Endodermal cell (in vitro differentiated cells): ENCODE results near the gene PRSS57. TPM values are rescaled to one million over a fixed set of nuclear protein-coding genes. Genes with fewer than 3 reads are reported as not detected.
A peak's percentile ranks its signal among the peaks of the same experiment; 100 is the strongest.

Experiments used
- DNase-seq: peaks from one replicate; pipeline ENCODE4 v3.0.0-alpha.2; 2017
- H3K27ac ChIP-seq: 2 replicates; pipeline ENCODE4 v1.5.1; 2013; ENCODE audit warnings: mild to moderate bottlenecking, low read depth, low read length, moderate library complexity
- H3K27me3 ChIP-seq: 2 replicates; pipeline ENCODE4 v1.6.1; 2013; ENCODE audit warnings: mild to moderate bottlenecking, low read length, moderate library complexity; ENCODE audit not compliant: insufficient read depth, control insufficient read depth, poor library complexity, severe bottlenecking
- H3K36me3 ChIP-seq: 2 replicates; pipeline ENCODE4 v1.7.0; 2013; ENCODE audit warnings: mild to moderate bottlenecking, low read length, moderate library complexity; ENCODE audit not compliant: control insufficient read depth, insufficient read depth
- H3K4me1 ChIP-seq: one replicate; pipeline ENCODE4 v1.7.0; 2013; ENCODE audit warnings: low read length; ENCODE audit not compliant: control insufficient read depth, insufficient read depth
- H3K4me3 ChIP-seq: 2 replicates; pipeline ENCODE4 v1.5.1; 2013; ENCODE audit warnings: mild to moderate bottlenecking, low read length, moderate library complexity
- H3K9ac ChIP-seq: 2 replicates; pipeline ENCODE4 v1.6.1; 2013; ENCODE audit warnings: mild to moderate bottlenecking, low read length, moderate library complexity; ENCODE audit not compliant: poor library complexity, severe bottlenecking; ENCODE audit errors: extremely low read depth
- H3K9me3 ChIP-seq: 2 replicates; pipeline ENCODE4 v1.6.1; 2013; ENCODE audit warnings: mild to moderate bottlenecking, low read length, moderate library complexity; ENCODE audit not compliant: control insufficient read depth
- H3K27ac Mint-ChIP-seq: 2 replicates; pipeline ENCODE4 v1.8.0; 2020; ENCODE audit warnings: mixed read lengths
- H3K27me3 Mint-ChIP-seq: 2 replicates; pipeline ENCODE4 v1.8.0; 2021; ENCODE audit warnings: mild to moderate bottlenecking, mixed read lengths; ENCODE audit not compliant: insufficient read depth
- H3K36me3 Mint-ChIP-seq: 2 replicates; pipeline ENCODE4 v1.8.0; 2020; ENCODE audit warnings: low read depth, mixed read lengths
- H3K4me1 Mint-ChIP-seq: 2 replicates; pipeline ENCODE4 v1.8.0; 2020; ENCODE audit warnings: mixed read lengths
- H3K4me3 Mint-ChIP-seq: 2 replicates; pipeline ENCODE4 v1.8.0; 2020; ENCODE audit warnings: mild to moderate bottlenecking, moderate library complexity, mixed read lengths
- H3K9me3 Mint-ChIP-seq: 2 replicates; pipeline ENCODE4 v1.8.0; 2020; ENCODE audit warnings: mild to moderate bottlenecking, mixed read lengths
- CTCF ChIP-seq: fragments of 200-600 bp; sonication (generic); conservative IDR thresholded peaks from 2 replicates; pipeline ENCODE4 v1.5.0; 2021; ENCODE audit warnings: antibody characterized with exemption, mild to moderate bottlenecking
- WGBS, 2 experiments: methylation state at CpG; one replicate each; pipeline versions ENCODE4 v1.1.5 to v1.1.7; 2013; ENCODE audit warnings: missing lambda C conversion rate in 2 of 2, mixed read lengths in 1 of 2; ENCODE audit not compliant: insufficient coverage in 1 of 2, insufficient read length in 1 of 2; 5-methylcytosine and 5-hydroxymethylcytosine counted together
- total RNA-seq, 2 donors: library from RNA; stranded (reverse); fragmentation: NEBNext Ultra II Directional in 1 of 2; extraction: Animal tissue kit (Norgen Biotek cat#: 25700) in 1 of 2; gene quantifications; 2 replicates in 1 of 2; 3 replicates in 1 of 2; pipeline ENCODE4 v1.2.1, GENCODE V29; 2021

PRSS57 gene
- total RNA-seq, 2 donors from 2014 or later: not detected

GRCh38 chr19:738509-739128 lies 43.4 kb upstream of the PRSS57 start:
- Histone ChIP-seq H3K4me1 (no peaks in the 10 kb centered on the region), H3K27me3 (no peaks in the 10 kb centered on the region), H3K36me3 (no peaks in the 10 kb centered on the region), H3K4me3 (no peak overlapping the region), H3K9me3 (no peaks in the 10 kb centered on the region), H3K9ac (no peak overlapping the region), H3K27ac (no peak overlapping the region)
- Mint-ChIP-seq H3K4me3 (no peak overlapping the region), H3K27me3 (no peaks in the 10 kb centered on the region), H3K27ac (no peak overlapping the region), H3K4me1 (no peaks in the 10 kb centered on the region), H3K36me3 (peaks cover 4% of the 10 kb centered on the region), H3K9me3 (peaks cover 4% of the 10 kb centered on the region)
- TF ChIP-seq CTCF: no peak
- WGBS, 2 experiments: 92 to 95% methylated on average over 21 to 23 of the region's 23 CpGs
- no peak for DNase-seq

GRCh38 chr19:737591-738093 lies 42.4 kb upstream of the PRSS57 start:
- Mint-ChIP-seq H3K36me3 (peaks cover 4% of the 10 kb centered on the region), H3K27me3 (no peaks in the 10 kb centered on the region), H3K4me1 (no peaks in the 10 kb centered on the region), H3K27ac (no peak overlapping the region), H3K9me3 (peaks cover 3% of the 10 kb centered on the region), H3K4me3 (no peak overlapping the region)
- Histone ChIP-seq H3K27me3 (no peaks in the 10 kb centered on the region), H3K4me1 (no peaks in the 10 kb centered on the region), H3K27ac (no peak overlapping the region), H3K4me3 (no peak overlapping the region), H3K36me3 (no peaks in the 10 kb centered on the region), H3K9me3 (no peaks in the 10 kb centered on the region), H3K9ac (no peak overlapping the region)
- WGBS, 2 experiments: 59 to 66% methylated on average over 7 to 22 of the region's 22 CpGs
- TF ChIP-seq CTCF: peak; percentile 73
- peak; percentile 94 for DNase-seq

GRCh38 chr19:736125-736524 lies 40.9 kb upstream of the PRSS57 start:
- Mint-ChIP-seq H3K4me3 (no peak overlapping the region), H3K27me3 (no peaks in the 10 kb centered on the region), H3K9me3 (no peaks in the 10 kb centered on the region), H3K27ac (no peak overlapping the region), H3K36me3 (peaks cover 8% of the 10 kb centered on the region), H3K4me1 (no peaks in the 10 kb centered on the region)
- WGBS, 2 experiments: 91% methylated on average over 25 to 32 of the region's 32 CpGs
- Histone ChIP-seq H3K4me3 (no peak overlapping the region), H3K9me3 (no peaks in the 10 kb centered on the region), H3K27me3 (no peaks in the 10 kb centered on the region), H3K27ac (no peak overlapping the region), H3K4me1 (no peaks in the 10 kb centered on the region), H3K9ac (no peak overlapping the region), H3K36me3 (peaks cover 5% of the 10 kb centered on the region)
- no peak for DNase-seq
- no peak for TF ChIP-seq CTCF
